PC-3 (cell line): Measurements from ENCODE around the gene CARD10. TPM values are rescaled to one million over a fixed set of nuclear protein-coding genes. Genes with fewer than 3 reads are reported as not detected.
A peak's percentile ranks its signal among the peaks of the same experiment; 100 is the strongest.

Source experiments
- ATAC-seq: fragments of 200-7000 bp; cut with Tn5 transposase; 2 replicates; pipeline ENCODE4 v1.9.1; 2020; ENCODE audit warnings: mild to moderate bottlenecking, moderate library complexity
- BruUV-seq: library from RNA; stranded (reverse); fragments of 400-500 nt; replicated peaks from 2 replicates; lab custom pipeline; 2021; lab: Mats Ljungman, UMichigan
- CTCF ChIA-PET: fragments of 300-600 bp; sonication (Branson Sonifier 250); formaldehyde crosslinking; loops from one replicate; lab custom pipeline; 2022; ENCODE audit warnings: antibody characterized with exemption; lab: Charles Lee
- POLR2A ChIA-PET: fragments of 300-600 bp; sonication (Branson Sonifier 250); formaldehyde crosslinking; loops from one replicate; lab custom pipeline; 2022; ENCODE audit warnings: antibody characterized with exemption; ENCODE audit not compliant: unreplicated experiment; lab: Charles Lee
- DNase-seq: peaks from one replicate; pipeline ENCODE4 v3.0.0-alpha.2; 2015
- H2AFZ ChIP-seq: fragments of 300-600 bp; sonication (generic); 2 replicates; pipeline ENCODE4 v1.6.0; 2016; ENCODE audit warnings: antibody characterized with exemption, low read length
- H3F3A ChIP-seq: fragments of 300-600 bp; sonication (generic); one replicate; pipeline ENCODE4 v1.6.0; 2017; ENCODE audit warnings: antibody characterized with exemption, low read length, control low read depth, mild to moderate bottlenecking; ENCODE audit not compliant: unreplicated experiment
- H3K27ac ChIP-seq: fragments of 300-600 bp; sonication (generic); 2 replicates; pipeline ENCODE4 v1.5.1; 2016; ENCODE audit warnings: mild to moderate bottlenecking, low read length
- H3K27me3 ChIP-seq: fragments of 300-600 bp; sonication (generic); 2 replicates; pipeline ENCODE4 v1.6.1; 2016; ENCODE audit warnings: low read length, mixed read lengths
- H3K36me3 ChIP-seq: fragments of 300-600 bp; sonication (generic); 2 replicates; pipeline ENCODE4 v1.6.1; 2016; ENCODE audit warnings: low read depth, mixed run types, low read length, mixed read lengths
- H3K4me1 ChIP-seq: fragments of 300-600 bp; sonication (generic); 2 replicates; pipeline ENCODE4 v1.5.1; 2016; ENCODE audit warnings: low read length; ENCODE audit not compliant: insufficient read depth
- H3K4me2 ChIP-seq: fragments of 300-600 bp; sonication (generic); 2 replicates; pipeline ENCODE4 v1.6.0; 2016; ENCODE audit warnings: low read length
- H3K4me3 ChIP-seq: fragments of 300-600 bp; sonication (generic); 2 replicates; pipeline ENCODE4 v1.5.1; 2016; ENCODE audit warnings: mild to moderate bottlenecking, low read length, mixed read lengths
- H3K79me2 ChIP-seq: fragments of 300-600 bp; sonication (generic); 2 replicates; pipeline ENCODE4 v1.6.1; 2017; ENCODE audit warnings: low read length, mixed read lengths
- H3K9ac ChIP-seq: fragments of 300-600 bp; sonication (generic); 2 replicates; pipeline ENCODE4 v1.6.0; 2016; ENCODE audit warnings: mild to moderate bottlenecking, low read length
- H3K9me2 ChIP-seq: fragments of 300-600 bp; sonication (generic); replicated peaks from 2 replicates; pipeline ENCODE4 v1.6.1; 2016; ENCODE audit warnings: mixed run types, low read length, mixed read lengths
- H3K9me3 ChIP-seq: fragments of 300-600 bp; sonication (generic); 2 replicates; pipeline ENCODE4 v1.6.1; 2016; ENCODE audit warnings: low read length, mixed read lengths
- H4K20me1 ChIP-seq: fragments of 300-600 bp; sonication (generic); 2 replicates; pipeline ENCODE4 v1.6.1; 2016; ENCODE audit warnings: low read length, mixed read lengths
- CTCF ChIP-seq: fragments of 300-600 bp; sonication (generic); conservative IDR thresholded peaks from 2 replicates; pipeline ENCODE4 v1.5.1; 2017; ENCODE audit warnings: antibody characterized with exemption, low read depth, mild to moderate bottlenecking, low read length
- EZH2 ChIP-seq: fragments of 300-600 bp; sonication (generic); IDR thresholded peaks from one replicate; pipeline ENCODE4 v1.6.1; 2017; ENCODE audit warnings: antibody characterized with exemption, mild to moderate bottlenecking, low read length; ENCODE audit not compliant: unreplicated experiment
- EZH2phosphoT487 ChIP-seq: fragments of 300-600 bp; sonication (generic); IDR thresholded peaks from 2 replicates; pipeline ENCODE4 v1.6.1; 2018; ENCODE audit warnings: mild to moderate bottlenecking, antibody characterized with exemption, low read length, borderline replicate concordance
- intact Hi-C: fragments of 100-400 bp; cut with micrococcal nuclease; formaldehyde crosslinking; loops from 2 replicates; pipeline ENCODE4 v1.9.0; 2023
- total RNA-seq: library from RNA; depleted of rRNA; stranded (reverse); fragments of >200 nt; gene quantifications from 2 replicates; pipeline ENCODE4 v1.2.3, GENCODE V29; 2014

The CARD10 gene
- total RNA-seq, 1 experiment from 2014 or later = 20.7 TPM

DNA sequence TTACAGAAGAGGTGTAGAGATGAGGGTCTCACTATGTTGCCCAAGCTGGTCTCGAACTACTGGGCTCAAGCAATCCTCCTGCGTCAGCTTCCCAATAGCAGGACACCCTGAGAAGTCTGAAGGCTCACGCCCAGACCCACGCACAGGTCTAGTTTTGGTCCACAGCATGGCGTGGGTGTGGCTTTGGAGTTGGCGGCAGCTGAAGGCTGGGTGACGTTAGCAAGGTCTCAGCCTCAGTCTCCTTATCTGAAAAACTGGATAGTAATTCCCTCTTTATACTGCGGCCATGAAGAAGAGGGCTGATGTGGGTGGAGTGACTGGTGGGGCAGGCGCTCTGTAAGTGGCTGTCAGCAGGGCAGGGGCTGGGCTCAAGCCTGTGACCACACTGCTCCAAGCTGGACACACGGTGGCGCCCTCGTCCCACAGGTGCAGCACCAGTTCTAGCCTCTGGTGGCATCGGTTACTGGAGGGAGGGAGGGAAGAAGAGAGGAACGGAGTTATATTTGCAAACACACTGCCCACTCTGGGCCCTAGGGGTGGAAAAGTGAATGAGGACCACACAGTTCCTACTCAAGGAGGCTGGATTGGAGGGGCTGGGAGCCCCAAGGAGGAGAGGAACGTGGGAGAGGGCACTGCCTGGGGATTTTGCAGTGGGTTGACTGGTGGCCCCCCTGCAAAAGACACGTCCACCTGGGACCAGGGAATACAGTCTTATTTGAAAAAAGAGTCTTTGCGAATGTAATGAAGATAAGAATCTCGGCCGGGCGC is 19.6 kb upstream of the CARD10 start:
- Histone ChIP-seq H3K27ac (no peak overlapping the region), H3K4me3 (peak overlapping the region; percentile 43; the same call in 1 of the 2 replicates), H3K9ac (no peak overlapping the region), H4K20me1 (no peaks in the 10 kb centered on the region), H3K79me2 (no peaks in the 10 kb centered on the region), H3K4me1 (peaks cover 22% of the 10 kb centered on the region), H3K9me2 (no peaks in the 10 kb centered on the region), H3K36me3 (no peaks in the 10 kb centered on the region; the same call in 1 of the 2 replicates), H3F3A (no peaks in the 10 kb centered on the region), H2AFZ (peak overlapping the region; percentile 84), H3K4me2 (peak overlapping the region; percentile 75), H3K9me3 (no peaks in the 10 kb centered on the region), H3K27me3 (no peaks in the 10 kb centered on the region)
- TF ChIP-seq EZH2phosphoT487 = no peak
- TF ChIP-seq EZH2 = no peak
- peak; percentile 90 for TF ChIP-seq CTCF
- ChIA-PET POLR2A (interaction anchor here (0.5 kb wide), 1 partner anchor 137 kb away, joined by 5 read pairs; no protein-coding TSS in a partner anchor), CTCF (interaction anchor here (0.8 to 2.2 kb wide), 2 partner anchors 28 to 54 kb away, joined by 3 to 8 read pairs; no protein-coding TSS in a partner anchor)
- intact Hi-C loops = loop anchor here (1.0 kb wide), 2 partner anchors 29 to 54 kb away; no protein-coding TSS in a partner anchor
- BruUV-seq = no TSS peak
- DNase-seq = peak; percentile 89
- ATAC-seq = peak; percentile 89

DNA sequence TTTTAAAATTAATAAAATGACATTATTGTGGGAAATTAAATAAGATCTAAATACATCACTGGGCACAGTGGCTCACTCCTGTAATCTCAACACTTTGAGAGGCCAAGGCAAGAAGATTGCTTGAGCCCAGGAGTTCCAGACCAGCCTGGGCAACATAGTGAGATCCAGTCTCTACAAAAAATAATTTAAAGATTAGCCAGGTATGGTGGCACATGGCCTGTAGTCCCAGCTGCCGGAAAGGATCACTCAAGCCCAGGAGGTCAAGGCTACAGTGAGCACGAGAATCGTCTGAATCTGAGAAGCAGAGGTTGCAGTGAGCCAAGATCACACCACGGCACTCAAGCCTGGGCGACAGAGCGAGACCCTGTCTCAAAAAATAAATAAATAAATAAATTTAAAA is 15.9 kb upstream of the CARD10 start:
- no peak overlapping the region for H2AFZ ChIP-seq
- peaks cover 17% of the 10 kb centered on the region for H3K4me1 ChIP-seq
- H3K9me2 ChIP-seq = no peaks in the 10 kb centered on the region
- H3K79me2 ChIP-seq = no peaks in the 10 kb centered on the region
- H3K4me2 ChIP-seq = no peak overlapping the region
- no peak overlapping the region for H3K9ac ChIP-seq
- intact Hi-C loops = no loop called here
- DNase-seq (no peak), ATAC-seq (no peak)
- ChIA-PET POLR2A (no interaction called here), CTCF (no interaction called here)
- H3K27me3 ChIP-seq = no peaks in the 10 kb centered on the region
- H3K9me3 ChIP-seq = no peaks in the 10 kb centered on the region
- H4K20me1 ChIP-seq = no peaks in the 10 kb centered on the region
- no peaks in the 10 kb centered on the region; the same call in 1 of the 2 replicates for H3K36me3 ChIP-seq
- BruUV-seq = no TSS peak
- H3K4me3 ChIP-seq = no peak overlapping the region
- no peak for TF ChIP-seq EZH2
- no peak for TF ChIP-seq CTCF
- TF ChIP-seq EZH2phosphoT487 = no peak
- no peaks in the 10 kb centered on the region for H3F3A ChIP-seq
- H3K27ac ChIP-seq = no peak overlapping the region

GRCh38 chr22:37534445-37534844 is 15.2 kb upstream of the CARD10 start:
- Histone ChIP-seq H3K4me1 (peaks cover 24% of the 10 kb centered on the region), H3K4me2 (peak overlapping the region; percentile 50), H2AFZ (no peak overlapping the region), H3K79me2 (no peaks in the 10 kb centered on the region), H3K9me2 (no peaks in the 10 kb centered on the region), H3F3A (no peaks in the 10 kb centered on the region), H3K27me3 (no peaks in the 10 kb centered on the region), H4K20me1 (no peaks in the 10 kb centered on the region), H3K27ac (peak overlapping the region; percentile 53), H3K9me3 (no peaks in the 10 kb centered on the region), H3K36me3 (no peaks in the 10 kb centered on the region; the same call in 1 of the 2 replicates), H3K4me3 (peak overlapping the region; percentile 23; the same call in 1 of the 2 replicates), H3K9ac (no peak overlapping the region)
- no TSS peak for BruUV-seq
- POLR2A ChIA-PET = no interaction called here
- no peak for DNase-seq
- ATAC-seq = no peak
- TF ChIP-seq EZH2 = no peak
- TF ChIP-seq CTCF = no peak
- TF ChIP-seq EZH2phosphoT487 = no peak
- CTCF ChIA-PET = interaction anchor here (0.6 to 1.4 kb wide), 2 partner anchors 12 to 62 kb away, joined by 3 to 4 read pairs; no protein-coding TSS in a partner anchor
- intact Hi-C loops = no loop called here
